H1 (cell line): ENCODE measurements around the gene TRAPPC6A. TPM values are rescaled to one million over a fixed set of nuclear protein-coding genes. Genes with fewer than 3 reads are reported as not detected.

Source experiments
- ASH2L ChIP-seq: fragments of 200-600, 300-600 bp; sonication (generic); IDR thresholded peaks from one replicate; pipeline ENCODE4 v1.7.1; 2017; ENCODE audit warnings: low read length
- ATF2 ChIP-seq: IDR thresholded peaks from 2 replicates; pipeline ENCODE4 v1.6.1; 2012; ENCODE audit warnings: low read length, inconsistent platforms
- ATF3 ChIP-seq: IDR thresholded peaks from 2 replicates; pipeline ENCODE4 v1.6.1; 2011; ENCODE audit warnings: low read depth, mild to moderate bottlenecking, low read length; ENCODE audit not compliant: insufficient read depth
- BCL11A ChIP-seq, 2 experiments: IDR thresholded peaks; one replicate each; pipeline ENCODE4 v1.6.1; 2011; ENCODE audit warnings: low read depth in 2 of 2, low read length in 2 of 2, mild to moderate bottlenecking in 2 of 2
- CEBPB ChIP-seq: IDR thresholded peaks from 2 replicates; pipeline ENCODE4 v1.6.1; 2012; ENCODE audit warnings: low read depth, low read length
- CHD1 ChIP-seq: IDR thresholded peaks from 2 replicates; pipeline ENCODE4 v1.6.1; 2012; ENCODE audit warnings: low read depth, low read length, improper control_type of control experiment
- CREB1 ChIP-seq: IDR thresholded peaks from 2 replicates; pipeline ENCODE4 v1.6.1; 2012; ENCODE audit warnings: inconsistent platforms
- CTBP2 ChIP-seq: IDR thresholded peaks from 2 replicates; pipeline ENCODE4 v1.7.0; 2011; ENCODE audit warnings: borderline replicate concordance, mild to moderate bottlenecking, moderate library complexity, mixed read lengths, low read length; ENCODE audit not compliant: insufficient read depth, insufficient read length
- E2F6 ChIP-seq: IDR thresholded peaks from 2 replicates; pipeline ENCODE4 v1.6.1; 2012; ENCODE audit warnings: inconsistent platforms
- EGR1 ChIP-seq: IDR thresholded peaks from 2 replicates; pipeline ENCODE4 v1.6.1; 2011; ENCODE audit warnings: low read depth, low read length, borderline replicate concordance
- EP300 ChIP-seq, 2 experiments: IDR thresholded peaks; 1 replicate in 1 of 2; 2 replicates in 1 of 2; pipeline ENCODE4 v1.6.1; 2011 to 2012; ENCODE audit warnings: low read depth in 2 of 2, low read length in 2 of 2, mild to moderate bottlenecking in 2 of 2, borderline replicate concordance in 1 of 2, inconsistent platforms in 1 of 2, moderate library complexity in 1 of 2
- FOSL1 ChIP-seq: IDR thresholded peaks from 2 replicates; pipeline ENCODE4 v1.6.1; 2011; ENCODE audit warnings: mild to moderate bottlenecking, low read depth, low read length, moderate library complexity; ENCODE audit not compliant: insufficient read depth
- POLR2A ChIP-seq, 2 experiments: IDR thresholded peaks; 1 replicate in 1 of 2; 2 replicates in 1 of 2; pipeline ENCODE4 v1.6.1; 2011; ENCODE audit warnings: low read depth in 2 of 2, low read length in 2 of 2, mild to moderate bottlenecking in 2 of 2; ENCODE audit errors: control extremely low read depth in 1 of 2
- POLR2AphosphoS5 ChIP-seq: IDR thresholded peaks from 2 replicates; pipeline ENCODE4 v1.6.1; 2011; ENCODE audit warnings: low read depth, low read length
- RFX5 ChIP-seq: IDR thresholded peaks from 2 replicates; pipeline ENCODE4 v1.6.1; 2011; ENCODE audit warnings: low read depth, low read length, improper control_type of control experiment, borderline replicate concordance
- RXRA ChIP-seq: IDR thresholded peaks from 2 replicates; pipeline ENCODE4 v1.6.1; 2011; ENCODE audit warnings: low read depth, mild to moderate bottlenecking, low read length, moderate library complexity; ENCODE audit not compliant: insufficient read depth
- SIN3A ChIP-seq, 2 experiments: IDR thresholded peaks in 1 of 2; conservative IDR thresholded peaks in 1 of 2; 2 replicates each; pipeline ENCODE4 v1.6.1; 2011 to 2012; ENCODE audit warnings: low read length in 2 of 2, improper control_type of control experiment in 1 of 2, low read depth in 1 of 2, mild to moderate bottlenecking in 1 of 2
- SIRT6 ChIP-seq: IDR thresholded peaks from one replicate; pipeline ENCODE4 v1.7.1; 2012; ENCODE audit warnings: low read length, inconsistent platforms
- SP1 ChIP-seq: IDR thresholded peaks from 2 replicates; pipeline ENCODE4 v1.6.1; 2011; ENCODE audit warnings: low read depth, low read length
- SP4 ChIP-seq: IDR thresholded peaks from 2 replicates; pipeline ENCODE4 v1.6.1; 2012; ENCODE audit warnings: low read length, inconsistent platforms
- TBP ChIP-seq: IDR thresholded peaks from 2 replicates; pipeline ENCODE4 v1.6.1; 2011; ENCODE audit warnings: low read depth, low read length, improper control_type of control experiment
- YY1 ChIP-seq: IDR thresholded peaks from 2 replicates; pipeline ENCODE4 v1.6.1; 2011; ENCODE audit warnings: low read depth, mild to moderate bottlenecking, low read length
- polyA plus RNA-seq, 7 experiments: library from polyadenylated mRNA; depleted of rRNA in 3 of 7; stranded (reverse) in 5 of 7; unstranded in 2 of 7; fragments of >200 nt in 5 of 7; fragments of 200-250 nt in 2 of 7; gene quantifications; 1 replicate in 5 of 7; 2 replicates in 1 of 7; 4 replicates in 1 of 7; pipeline versions ENCODE4 v1.2.1 to v1.2.3, GENCODE V29; 2011 to 2013; ENCODE audit warnings: missing spikeins in 2 of 7, mixed read lengths in 2 of 7
- total RNA-seq: library from RNA; stranded (reverse); fragmentation: NEBNext Ultra II Directional; extraction: Animal tissue kit (Norgen Biotek cat#: 25700); gene quantifications from 2 replicates; pipeline ENCODE4 v1.2.1, GENCODE V29; 2021

The TRAPPC6A gene
- total and polyA plus RNA-seq, 2 of the 8 experiments (the other 6 are each of a cell fraction or from before 2014, with no cell fraction given): 31.8 to 130 TPM

GRCh38 chr19:45178262-45179071, 430 bp upstream of the TRAPPC6A start, which contains the start of gene BLOC1S3 (continued):
- TF ChIP-seq E2F6 (peak; percentile 6), TBP (no peak), ATF3 (peak; percentile 62), RFX5 (peak; percentile 95), CTBP2 (no peak), CREB1 (peak; percentile 89), SIRT6 (no peak), CEBPB (peak; percentile 87), ATF2 (peak; percentile 51; the same call in 1 of the 2 replicates), FOSL1 (no peak), SP4 (peak; percentile 94), POLR2A (IDR thresholded peaks at IDR 0.05; ENCODE audit: control extremely low read depth in 1 of 2, low read depth in 2 of 2, low read length in 2 of 2) (no peak), POLR2AphosphoS5 (no peak), BCL11A (IDR thresholded peaks at IDR 0.05; ENCODE audit: low read depth in 2 of 2, low read length in 2 of 2) (no peak), ASH2L (no peak), SP1 (peak; percentile 98), EP300 (IDR thresholded peaks at IDR 0.05; ENCODE audit: borderline replicate concordance in 1 of 2, low read depth in 2 of 2, low read length in 2 of 2) (no peak), YY1 (no peak), CHD1 (no peak), RXRA (no peak), SIN3A (conservative IDR thresholded peaks at IDR 0.05 in 1 of 2, IDR thresholded peaks at IDR 0.05 in 1 of 2; ENCODE audit: low read depth in 1 of 2, low read length in 2 of 2) (peak; percentile 99 to 100), EGR1 (peak; percentile 19; the same call in 1 of the 2 replicates)
